WTC11 (cell line): ENCODE results near the gene FAM111A. TPM values are rescaled to one million over a fixed set of nuclear protein-coding genes. Genes with fewer than 3 reads are reported as not detected.

Experiments
- AR ChIP-seq: fragments of 250-450 bp; sonication (Bioruptor Pico); IDR thresholded peaks from 2 replicates; pipeline ENCODE4 v1.9.0; 2021; ENCODE audit warnings: mild to moderate bottlenecking
- ATF3 ChIP-seq: sonication (generic); formaldehyde crosslinking; conservative IDR thresholded peaks from 2 replicates; pipeline ENCODE4 v1.8.1; 2022; ENCODE audit warnings: mild to moderate bottlenecking, missing genetic modification reagents
- ATF6 ChIP-seq: sonication (generic); formaldehyde crosslinking; IDR thresholded peaks from 2 replicates; pipeline ENCODE4 v1.8.1; 2023; ENCODE audit warnings: mild to moderate bottlenecking, missing genetic modification reagents
- CBFB ChIP-seq: sonication (generic); formaldehyde crosslinking; IDR thresholded peaks from 2 replicates; pipeline ENCODE4 v1.8.1; 2022; ENCODE audit warnings: mild to moderate bottlenecking, low read depth, missing genetic modification reagents
- ERG ChIP-seq: fragments of 250-450 bp; sonication (Bioruptor Pico); IDR thresholded peaks from 2 replicates; pipeline ENCODE4 v1.8.0; 2021; ENCODE audit warnings: mild to moderate bottlenecking
- FOXJ3 ChIP-seq: sonication (generic); formaldehyde crosslinking; IDR thresholded peaks from 2 replicates; pipeline ENCODE4 v1.9.0; 2021; ENCODE audit warnings: missing genetic modification reagents, mild to moderate bottlenecking, borderline replicate concordance
- GABPB1 ChIP-seq: sonication (generic); formaldehyde crosslinking; IDR thresholded peaks from 2 replicates; pipeline ENCODE4 v1.8.1; 2023; ENCODE audit warnings: mild to moderate bottlenecking, missing genetic modification reagents
- HMGA2 ChIP-seq: fragments of 250-450 bp; sonication (Bioruptor Pico); IDR thresholded peaks from 2 replicates; pipeline ENCODE4 v1.4.0; 2021; ENCODE audit warnings: mild to moderate bottlenecking, moderate library complexity
- HMGXB4 ChIP-seq: sonication (generic); formaldehyde crosslinking; IDR thresholded peaks from 2 replicates; pipeline ENCODE4 v1.8.1; 2023; ENCODE audit warnings: mild to moderate bottlenecking, moderate library complexity, missing genetic modification reagents
- KAT7 ChIP-seq: sonication (generic); formaldehyde crosslinking; IDR thresholded peaks from 2 replicates; pipeline ENCODE4 v1.8.1; 2023; ENCODE audit warnings: missing genetic modification reagents, mild to moderate bottlenecking, borderline replicate concordance
- MAX ChIP-seq: sonication (generic); formaldehyde crosslinking; IDR thresholded peaks from 2 replicates; pipeline ENCODE4 v1.8.0; 2022; ENCODE audit warnings: mild to moderate bottlenecking, missing genetic modification reagents
- MYBL2 ChIP-seq: sonication (generic); formaldehyde crosslinking; IDR thresholded peaks from 2 replicates; pipeline ENCODE4 v1.8.1; 2023; ENCODE audit warnings: mild to moderate bottlenecking, moderate library complexity, missing genetic modification reagents
- NFE2L1 ChIP-seq: sonication (generic); formaldehyde crosslinking; IDR thresholded peaks from 2 replicates; pipeline ENCODE4 v1.8.1; 2023; ENCODE audit warnings: missing genetic modification reagents
- NFYB ChIP-seq: sonication (generic); formaldehyde crosslinking; conservative IDR thresholded peaks from 2 replicates; pipeline ENCODE4 v1.8.0; 2022; ENCODE audit warnings: low read depth, missing genetic modification reagents
- PREB ChIP-seq: sonication (generic); formaldehyde crosslinking; IDR thresholded peaks from 2 replicates; pipeline ENCODE4 v1.8.1; 2022; ENCODE audit warnings: mild to moderate bottlenecking, missing genetic modification reagents, moderate library complexity, borderline replicate concordance
- RORB ChIP-seq: fragments of 250-450 bp; sonication (Bioruptor Pico); IDR thresholded peaks from 2 replicates; pipeline ENCODE4 v1.9.0; 2021; ENCODE audit warnings: mild to moderate bottlenecking
- SOX15 ChIP-seq: fragments of 250-450 bp; sonication (Bioruptor Pico); IDR thresholded peaks from 2 replicates; pipeline ENCODE4 v1.9.0; 2021; ENCODE audit warnings: mild to moderate bottlenecking
- STAT6 ChIP-seq: sonication (generic); formaldehyde crosslinking; conservative IDR thresholded peaks from 2 replicates; pipeline ENCODE4 v1.8.1; 2023; ENCODE audit warnings: mild to moderate bottlenecking, low read depth, missing genetic modification reagents, moderate library complexity
- ZBTB43 ChIP-seq: sonication (generic); formaldehyde crosslinking; IDR thresholded peaks from 2 replicates; pipeline ENCODE4 v1.8.1; 2023; ENCODE audit warnings: mild to moderate bottlenecking, missing genetic modification reagents
- ZNF219 ChIP-seq: sonication (generic); formaldehyde crosslinking; IDR thresholded peaks from 2 replicates; pipeline ENCODE4 v1.8.0; 2023; ENCODE audit warnings: missing genetic modification reagents, mild to moderate bottlenecking, borderline replicate concordance
- ZNF263 ChIP-seq: sonication (generic); formaldehyde crosslinking; IDR thresholded peaks from 2 replicates; pipeline ENCODE4 v1.8.1; 2022; ENCODE audit warnings: low read depth, mild to moderate bottlenecking, moderate library complexity, missing genetic modification reagents
- ZSCAN18 ChIP-seq: fragments of 250-450 bp; sonication (Bioruptor Pico); IDR thresholded peaks from 2 replicates; pipeline ENCODE4 v2.1.2; 2022; ENCODE audit warnings: mild to moderate bottlenecking, moderate library complexity
- total RNA-seq: library from RNA; stranded (reverse); gene quantifications from 3 replicates; pipeline ENCODE4 v1.2.3, GENCODE V29; 2021

Gene FAM111A
- total RNA-seq, 1 experiment from 2014 or later: 18.8 TPM

- TF ChIP-seq ZBTB43 (CRISPR knock-in tag) (peak; percentile 82; the same call in 1 of the 2 replicates), MAX (peak; percentile 69), HMGXB4 (CRISPR knock-in tag) (peak; percentile 79), PREB (CRISPR knock-in tag) (no peak), KAT7 (0 out of 2 replicates have a peak, but pooled peaks have one; percentile 47), STAT6 (CRISPR knock-in tag) (no peak), CBFB (CRISPR knock-in tag) (no peak), ZNF219 (no peak), ATF3 (CRISPR knock-in tag) (no peak), ZNF263 (CRISPR knock-in tag) (no peak), ERG (CRISPR knock-in tag) (no peak), FOXJ3 (no peak), AR (CRISPR knock-in tag) (no peak; the same call in 1 of the 2 replicates), NFYB (CRISPR knock-in tag) (0 out of 2 replicates have a peak, but pooled peaks have one; percentile 10), HMGA2 (CRISPR knock-in tag) (no peak), ZSCAN18 (no peak), RORB (CRISPR knock-in tag) (no peak), SOX15 (CRISPR knock-in tag) (no peak), NFE2L1 (CRISPR knock-in tag) (peak; percentile 14; the same call in 1 of the 2 replicates), GABPB1 (CRISPR knock-in tag) (peak; percentile 19; the same call in 1 of the 2 replicates), ATF6 (no peak), MYBL2 (peak; percentile 55; the same call in 1 of the 2 replicates)
Measured at GRCh38 chr11:59171508-59172322, 29.1 kb downstream of the FAM111A start, which contains the start of gene DTX4 (continued).
